Natural killer cell (primary cell): ENCODE data around the gene GADD45A. TPM values are rescaled to one million over a fixed set of nuclear protein-coding genes. Genes with fewer than 3 reads are reported as not detected.
"Not testable (repeated sequence)": the region's sequence is repeated elsewhere in the genome, so short reads cannot be mapped to it uniquely, and the experiment has no call there.

ENCODE experiments used
- ATAC-seq, 3 donors: fragments of 150-1000 bp in 2 of 3; fragments of 200-7000 bp in 1 of 3; cut with Tn5 transposase; 1 replicate in 1 of 3; 2 replicates in 2 of 3; pipeline ENCODE4 v1.10.0; 2021; ENCODE audit warnings: mild to moderate bottlenecking in 2 of 3, moderate library complexity in 2 of 3
- DNase-seq, 2 donors: peaks; one replicate each; pipeline versions ENCODE4 v3.0.0 to v3.0.0-alpha.2; 2013 to 2021; ENCODE audit warnings: mixed read lengths in 1 of 2
- H3K27ac ChIP-seq: one replicate; pipeline ENCODE4 v1.5.1; 2013; ENCODE audit warnings: mild to moderate bottlenecking, low read length
- H3K27me3 ChIP-seq: one replicate; pipeline ENCODE4 v1.6.1; 2013; ENCODE audit warnings: low read length; ENCODE audit not compliant: control insufficient read depth, insufficient read depth
- H3K36me3 ChIP-seq: one replicate; pipeline ENCODE4 v1.6.1; 2013; ENCODE audit warnings: low read length; ENCODE audit not compliant: control insufficient read depth, insufficient read depth
- H3K4me1 ChIP-seq: one replicate; pipeline ENCODE4 v1.6.1; 2013; ENCODE audit warnings: low read length; ENCODE audit not compliant: control insufficient read depth, insufficient read depth
- H3K4me3 ChIP-seq: one replicate; pipeline ENCODE4 v1.5.1; 2013; ENCODE audit warnings: low read length
- H3K9me3 ChIP-seq: one replicate; pipeline ENCODE4 v1.6.1; 2013; ENCODE audit warnings: low read length; ENCODE audit not compliant: control insufficient read depth, insufficient read depth
- H3K27ac Mint-ChIP-seq, 2 donors: one replicate each; pipeline ENCODE4 v1.8.0; 2022; ENCODE audit warnings: mild to moderate bottlenecking in 2 of 2, mixed read lengths in 2 of 2, moderate library complexity in 1 of 2
- H3K27me3 Mint-ChIP-seq, 2 donors: one replicate each; pipeline ENCODE4 v1.8.0; 2022; ENCODE audit warnings: low read depth in 2 of 2, mixed read lengths in 2 of 2
- H3K36me3 Mint-ChIP-seq: one replicate; pipeline ENCODE4 v1.8.0; 2022; ENCODE audit warnings: mixed read lengths
- H3K4me1 Mint-ChIP-seq, 2 donors: one replicate each; pipeline ENCODE4 v1.8.0; 2022; ENCODE audit warnings: mixed read lengths in 2 of 2
- H3K4me3 Mint-ChIP-seq: one replicate; pipeline ENCODE4 v1.8.0; 2022; ENCODE audit warnings: mild to moderate bottlenecking, moderate library complexity, mixed read lengths
- H3K9me3 Mint-ChIP-seq, 2 donors: one replicate each; pipeline ENCODE4 v1.8.0; 2022; ENCODE audit warnings: mixed read lengths in 2 of 2
- WGBS: methylation state at CpG from one replicate; pipeline ENCODE4 v1.1.7; 2013; ENCODE audit warnings: missing lambda C conversion rate; ENCODE audit not compliant: insufficient coverage; 5-methylcytosine and 5-hydroxymethylcytosine counted together
- intact Hi-C: fragments of 100-400 bp; cut with micrococcal nuclease; formaldehyde crosslinking; loops from one replicate; pipeline ENCODE4 v1.14.2; 2022
- total RNA-seq, 4 donors: library from RNA; stranded (reverse); fragments of 120-200 nt in 1 of 4; gene quantifications; one replicate each; pipeline versions ENCODE4 v1.2.3 to v1.2.4, GENCODE V29; 2013 to 2022
- TF ChIP-seq, protein P1 (sequence below): fragments of 200-600 bp; IDR thresholded peaks from one replicate; pipeline ENCODE4 v1.8.0; 2022; ENCODE audit warnings: antibody characterized with exemption

GADD45A gene
- total RNA-seq, 3 donors from 2014 or later (not counting 1 experiment from before 2014, with no cell fraction given), result 21.8 to 30.3 (median 26.6) TPM

DNA sequence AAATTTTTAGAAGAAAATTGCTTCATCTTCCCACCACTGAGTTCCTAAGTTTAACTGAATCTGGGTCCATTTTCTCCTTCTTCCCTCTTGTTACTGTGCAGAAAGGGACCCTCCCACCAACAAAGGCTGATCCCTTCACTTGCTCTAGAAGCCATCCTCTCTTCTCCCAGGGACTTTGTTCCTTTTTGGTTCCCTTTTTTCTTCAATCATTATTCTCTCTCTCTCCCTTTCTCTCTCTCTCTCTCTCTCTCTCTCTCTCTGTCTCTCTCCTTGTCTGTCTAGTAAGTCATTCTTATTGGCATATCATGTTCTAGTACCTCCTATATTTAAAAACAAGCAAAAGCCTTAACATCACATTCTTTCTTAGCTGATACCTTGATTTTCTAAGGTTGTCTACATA is 31.7 kb upstream of the GADD45A start:
- ATAC-seq, result no peak

DNA sequence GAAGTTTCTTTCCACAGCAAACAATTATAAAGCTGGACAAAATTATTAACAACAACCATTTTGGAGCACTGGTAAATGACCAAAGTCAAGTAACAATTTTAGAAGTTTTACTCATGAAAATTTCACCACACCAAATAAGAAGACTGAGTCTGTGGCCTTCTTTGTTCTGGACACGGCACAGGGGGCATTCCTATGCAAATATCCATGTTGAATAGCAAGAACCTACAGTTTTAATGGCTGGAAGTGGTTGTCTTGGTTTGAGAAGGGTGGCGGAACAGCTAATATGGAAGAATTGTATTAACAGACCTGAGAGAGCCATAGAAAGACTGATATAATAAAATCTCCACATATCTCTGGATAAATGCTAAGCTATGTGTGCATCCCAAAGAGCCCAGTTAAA is 29.4 kb upstream of the GADD45A start:
- intact Hi-C loops, result no loop called here
- TF ChIP-seq, protein P1, sequence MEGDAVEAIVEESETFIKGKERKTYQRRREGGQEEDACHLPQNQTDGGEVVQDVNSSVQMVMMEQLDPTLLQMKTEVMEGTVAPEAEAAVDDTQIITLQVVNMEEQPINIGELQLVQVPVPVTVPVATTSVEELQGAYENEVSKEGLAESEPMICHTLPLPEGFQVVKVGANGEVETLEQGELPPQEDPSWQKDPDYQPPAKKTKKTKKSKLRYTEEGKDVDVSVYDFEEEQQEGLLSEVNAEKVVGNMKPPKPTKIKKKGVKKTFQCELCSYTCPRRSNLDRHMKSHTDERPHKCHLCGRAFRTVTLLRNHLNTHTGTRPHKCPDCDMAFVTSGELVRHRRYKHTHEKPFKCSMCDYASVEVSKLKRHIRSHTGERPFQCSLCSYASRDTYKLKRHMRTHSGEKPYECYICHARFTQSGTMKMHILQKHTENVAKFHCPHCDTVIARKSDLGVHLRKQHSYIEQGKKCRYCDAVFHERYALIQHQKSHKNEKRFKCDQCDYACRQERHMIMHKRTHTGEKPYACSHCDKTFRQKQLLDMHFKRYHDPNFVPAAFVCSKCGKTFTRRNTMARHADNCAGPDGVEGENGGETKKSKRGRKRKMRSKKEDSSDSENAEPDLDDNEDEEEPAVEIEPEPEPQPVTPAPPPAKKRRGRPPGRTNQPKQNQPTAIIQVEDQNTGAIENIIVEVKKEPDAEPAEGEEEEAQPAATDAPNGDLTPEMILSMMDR, result no peak
- H3K4me1 Mint-ChIP-seq, result no peaks in the 10 kb centered on the region
- H3K4me1 ChIP-seq, result no peaks in the 10 kb centered on the region
- no peaks in the 10 kb centered on the region for H3K9me3 ChIP-seq
- WGBS, result 50% methylated on average over 1 of the region's 2 CpGs
- no peaks in the 10 kb centered on the region for H3K27me3 ChIP-seq
- peaks cover 21 to 32% of the 10 kb centered on the region in 2 donors for H3K27me3 Mint-ChIP-seq
- H3K9me3 Mint-ChIP-seq, result no peaks in the 10 kb centered on the region
- no peak overlapping the region for H3K27ac Mint-ChIP-seq
- H3K36me3 ChIP-seq, result no peaks in the 10 kb centered on the region
- no peaks in the 10 kb centered on the region for H3K36me3 Mint-ChIP-seq
- no peak for DNase-seq
- no peak for ATAC-seq
- no peak overlapping the region for H3K27ac ChIP-seq
- H3K4me3 Mint-ChIP-seq, result no peak overlapping the region
- no peak overlapping the region for H3K4me3 ChIP-seq

More for the DNA sequence above, 31.7 kb upstream of the GADD45A start:
- no peaks in the 10 kb centered on the region for H3K36me3 ChIP-seq
- TF ChIP-seq, protein P1, result no peak
- no peaks in the 10 kb centered on the region for H3K27me3 ChIP-seq
- Mint-ChIP-seq H3K4me3 (no peak overlapping the region), H3K9me3 (no peaks in the 10 kb centered on the region), H3K36me3 (no peaks in the 10 kb centered on the region), H3K27me3 (peaks cover 8 to 17% of the 10 kb centered on the region in 2 donors), H3K27ac (no peak overlapping the region), H3K4me1 (no peaks in the 10 kb centered on the region)
- no peak overlapping the region for H3K4me3 ChIP-seq
- DNase-seq, result no peak
- no peaks in the 10 kb centered on the region for H3K9me3 ChIP-seq
- intact Hi-C loops, result no loop called here
- H3K27ac ChIP-seq, result no peak overlapping the region
- no peaks in the 10 kb centered on the region for H3K4me1 ChIP-seq

DNA sequence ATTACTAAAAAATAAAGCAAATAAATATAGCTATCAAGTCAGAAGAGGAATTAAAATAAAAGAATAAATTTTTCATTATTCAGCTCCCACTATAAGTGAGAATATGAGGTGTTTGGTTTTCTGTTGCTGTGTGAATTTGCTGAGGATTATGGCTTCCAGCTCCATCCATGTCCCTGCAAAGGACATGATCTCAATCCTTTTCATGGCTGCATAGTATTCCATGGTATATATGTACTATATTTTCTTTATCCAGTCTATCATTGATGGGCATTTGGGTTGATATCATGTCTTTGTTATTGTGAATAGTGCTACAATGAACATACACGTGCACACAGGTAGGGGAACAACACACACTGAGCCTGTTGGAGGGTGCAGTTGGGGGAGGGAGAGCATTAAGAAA is 27.8 kb upstream of the GADD45A start:
- H3K27me3 Mint-ChIP-seq, result peaks cover 26 to 37% of the 10 kb centered on the region in 2 donors
- H3K4me1 Mint-ChIP-seq, H3K36me3 ChIP-seq, intact Hi-C loops, H3K27ac Mint-ChIP-seq, H3K27ac ChIP-seq, ATAC-seq, H3K9me3 ChIP-seq, H3K4me3 ChIP-seq, H3K27me3 ChIP-seq, H3K4me1 ChIP-seq, DNase-seq, H3K9me3 Mint-ChIP-seq, H3K36me3 Mint-ChIP-seq, H3K4me3 Mint-ChIP-seq: not testable (repeated sequence)
- 100% methylated on average over 1 of the region's 1 CpG for WGBS

DNA sequence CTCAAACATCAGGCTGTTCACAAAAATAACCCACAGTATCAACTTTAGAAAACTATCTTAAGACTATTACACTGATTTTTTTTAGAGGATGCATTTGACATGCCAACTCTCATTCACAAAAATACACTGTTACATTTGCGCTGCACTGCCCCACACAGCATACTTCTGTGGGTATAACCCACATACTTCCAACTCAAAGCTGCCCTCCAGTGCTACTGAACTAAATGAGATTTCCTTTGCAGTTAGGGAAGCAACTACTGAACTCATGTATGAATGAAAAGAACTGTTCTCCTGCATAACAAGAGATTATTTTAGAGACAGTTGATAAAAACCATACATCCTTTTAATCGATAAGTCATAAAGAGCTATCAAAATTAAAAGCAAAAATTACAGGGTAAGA is 25.8 kb upstream of the GADD45A start:
- H3K27ac Mint-ChIP-seq, result no peak overlapping the region
- Histone ChIP-seq H3K4me3 (no peak overlapping the region), H3K27ac (no peak overlapping the region), H3K27me3 (peaks cover 2% of the 10 kb centered on the region), H3K4me1 (no peaks in the 10 kb centered on the region), H3K36me3 (no peaks in the 10 kb centered on the region), H3K9me3 (no peaks in the 10 kb centered on the region)
- no peak overlapping the region for H3K4me3 Mint-ChIP-seq
- intact Hi-C loops, result no loop called here
- DNase-seq (no peak), ATAC-seq (no peak)
- H3K27me3 Mint-ChIP-seq, result peaks cover 28 to 38% of the 10 kb centered on the region in 2 donors
- H3K36me3 Mint-ChIP-seq, result no peaks in the 10 kb centered on the region
- H3K4me1 Mint-ChIP-seq, result no peaks in the 10 kb centered on the region
- H3K9me3 Mint-ChIP-seq, result no peaks in the 10 kb centered on the region
- WGBS, result 88% methylated on average over 1 of the region's 2 CpGs
- TF ChIP-seq, protein P1, result no peak
